Central memory CD8-positive, alpha-beta T cell (primary cell): ENCODE results near the gene FERD3L.

Experiments used
- ATAC-seq: fragments of 150-1000 bp; cut with Tn5 transposase; replicated peaks from 2 replicates; pipeline ENCODE4 v1.10.0; 2022; ENCODE audit warnings: mild to moderate bottlenecking, moderate FRiP score, moderate number of reproducible peaks; ENCODE audit not compliant: poor library complexity, severe bottlenecking; ENCODE audit errors: extremely low read depth
- DNase-seq, 2 donors: peaks; one replicate each; pipeline ENCODE4 v3.0.0; 2021; ENCODE audit warnings: low spot score in 2 of 2
- H3K27ac Mint-ChIP-seq: one replicate; pipeline ENCODE4 v1.8.0; 2022; ENCODE audit warnings: low read depth, mild to moderate bottlenecking, moderate library complexity, mixed read lengths
- H3K27me3 Mint-ChIP-seq: one replicate; pipeline ENCODE4 v1.8.0; 2022; ENCODE audit warnings: mixed read lengths
- H3K36me3 Mint-ChIP-seq: one replicate; pipeline ENCODE4 v1.8.0; 2022; ENCODE audit warnings: mild to moderate bottlenecking, moderate library complexity, mixed read lengths; ENCODE audit not compliant: insufficient read depth
- H3K4me1 Mint-ChIP-seq: one replicate; pipeline ENCODE4 v1.8.0; 2022; ENCODE audit warnings: mixed read lengths
- H3K4me3 Mint-ChIP-seq: one replicate; pipeline ENCODE4 v1.8.0; 2022; ENCODE audit warnings: mild to moderate bottlenecking, moderate library complexity, mixed read lengths
- H3K9me3 Mint-ChIP-seq: one replicate; pipeline ENCODE4 v1.8.0; 2022; ENCODE audit warnings: mixed read lengths

Gene FERD3L

GRCh38 chr7:19113002-19113350, 32.2 kb downstream of the FERD3L start:
- Mint-ChIP-seq H3K36me3 (no peaks in the 10 kb centered on the region), H3K27ac (no peak overlapping the region), H3K4me1 (no peaks in the 10 kb centered on the region), H3K4me3 (no peak overlapping the region), H3K27me3 (peaks cover 79% of the 10 kb centered on the region), H3K9me3 (peaks cover 7% of the 10 kb centered on the region)
- no peak for ATAC-seq
- DNase-seq, result no peak

GRCh38 chr7:19112274-19113001, 32.8 kb downstream of the FERD3L start:
- Mint-ChIP-seq H3K9me3 (peaks cover 7% of the 10 kb centered on the region), H3K27me3 (peaks cover 84% of the 10 kb centered on the region), H3K4me3 (no peak overlapping the region), H3K36me3 (no peaks in the 10 kb centered on the region), H3K4me1 (no peaks in the 10 kb centered on the region), H3K27ac (no peak overlapping the region)
- no peak for ATAC-seq
- no peak for DNase-seq

GRCh38 chr7:19111474-19112273, 33.5 kb downstream of the FERD3L start:
- Mint-ChIP-seq H3K4me1 (no peaks in the 10 kb centered on the region), H3K27ac (no peak overlapping the region), H3K9me3 (peaks cover 7% of the 10 kb centered on the region), H3K4me3 (no peak overlapping the region), H3K27me3 (peaks cover 92% of the 10 kb centered on the region), H3K36me3 (no peaks in the 10 kb centered on the region)
- ATAC-seq (no peak), DNase-seq (no peak)

GRCh38 chr7:19110776-19111175, 34.4 kb downstream of the FERD3L start:
- Mint-ChIP-seq H3K27ac (no peak overlapping the region), H3K27me3 (peaks cover 94% of the 10 kb centered on the region), H3K9me3 (peaks cover 7% of the 10 kb centered on the region), H3K36me3 (no peaks in the 10 kb centered on the region), H3K4me3 (no peak overlapping the region), H3K4me1 (no peaks in the 10 kb centered on the region)
- DNase-seq (no peak), ATAC-seq (no peak)

GRCh38 chr7:19110026-19110730, 35.0 kb downstream of the FERD3L start:
- DNase-seq, result no peak
- ATAC-seq, result no peak
- no peaks in the 10 kb centered on the region for H3K4me1 Mint-ChIP-seq
- peaks cover 98% of the 10 kb centered on the region for H3K27me3 Mint-ChIP-seq
- H3K36me3 Mint-ChIP-seq, result no peaks in the 10 kb centered on the region
- H3K9me3 Mint-ChIP-seq, result peaks cover 7% of the 10 kb centered on the region
- no peak overlapping the region for H3K4me3 Mint-ChIP-seq
- no peak overlapping the region for H3K27ac Mint-ChIP-seq

GRCh38 chr7:19109000-19109946, 35.9 kb downstream of the FERD3L start:
- no peaks in the 10 kb centered on the region for H3K4me1 Mint-ChIP-seq
- H3K4me3 Mint-ChIP-seq, result no peak overlapping the region
- DNase-seq (no peak), ATAC-seq (no peak)
- no peak overlapping the region for H3K27ac Mint-ChIP-seq
- peaks cover 7% of the 10 kb centered on the region for H3K9me3 Mint-ChIP-seq
- no peaks in the 10 kb centered on the region for H3K36me3 Mint-ChIP-seq
- H3K27me3 Mint-ChIP-seq, result peaks cover 100% of the 10 kb centered on the region

GRCh38 chr7:19107356-19108146, 37.7 kb downstream of the FERD3L start:
- H3K27ac Mint-ChIP-seq, result no peak overlapping the region

GRCh38 chr7:19107081-19107355, 38.2 kb downstream of the FERD3L start:
- no peak overlapping the region for H3K27ac Mint-ChIP-seq
- peaks cover 7% of the 10 kb centered on the region for H3K9me3 Mint-ChIP-seq
- ATAC-seq, result no peak
- no peaks in the 10 kb centered on the region for H3K36me3 Mint-ChIP-seq
- no peaks in the 10 kb centered on the region for H3K4me1 Mint-ChIP-seq
- no peak overlapping the region for H3K4me3 Mint-ChIP-seq
- H3K27me3 Mint-ChIP-seq, result peaks cover 78% of the 10 kb centered on the region
- DNase-seq, result no peak

More at GRCh38 chr7:19107356-19108146, 37.7 kb downstream of the FERD3L start:
- Mint-ChIP-seq H3K36me3 (no peaks in the 10 kb centered on the region), H3K27me3 (peaks cover 83% of the 10 kb centered on the region), H3K4me1 (no peaks in the 10 kb centered on the region), H3K4me3 (no peak overlapping the region), H3K9me3 (peaks cover 7% of the 10 kb centered on the region)
- DNase-seq, result no peak
- no peak for ATAC-seq

- no peak for ATAC-seq
- DNase-seq, result no peak
- no peaks in the 10 kb centered on the region for H3K4me1 Mint-ChIP-seq
- H3K36me3 Mint-ChIP-seq, result no peaks in the 10 kb centered on the region
- no peak overlapping the region for H3K27ac Mint-ChIP-seq
- H3K4me3 Mint-ChIP-seq, result no peak overlapping the region
- H3K9me3 Mint-ChIP-seq, result peaks cover 7% of the 10 kb centered on the region
- peaks cover 73% of the 10 kb centered on the region for H3K27me3 Mint-ChIP-seq
These were observed 38.8 kb downstream of the FERD3L start for GRCh38 chr7:19106241-19107080.

- DNase-seq (no peak), ATAC-seq (no peak)
- Mint-ChIP-seq H3K27ac (no peak overlapping the region), H3K4me1 (no peaks in the 10 kb centered on the region), H3K36me3 (no peaks in the 10 kb centered on the region), H3K9me3 (peaks cover 7% of the 10 kb centered on the region), H3K4me3 (no peak overlapping the region), H3K27me3 (peaks cover 63% of the 10 kb centered on the region)
These were observed 39.7 kb downstream of the FERD3L start for GRCh38 chr7:19105546-19105945.

- no peaks in the 10 kb centered on the region for H3K4me1 Mint-ChIP-seq
- H3K27me3 Mint-ChIP-seq, result peaks cover 56% of the 10 kb centered on the region
- no peak for DNase-seq
- no peak for ATAC-seq
- H3K36me3 Mint-ChIP-seq, result no peaks in the 10 kb centered on the region
- no peak overlapping the region for H3K27ac Mint-ChIP-seq
- H3K4me3 Mint-ChIP-seq, result no peak overlapping the region
- peaks cover 7% of the 10 kb centered on the region for H3K9me3 Mint-ChIP-seq
These were observed 40.4 kb downstream of the FERD3L start for GRCh38 chr7:19104811-19105210.
